Measurements from ENCODE around the gene ARHGAP5. TPM values are rescaled to one million over a fixed set of nuclear protein-coding genes. Genes with fewer than 3 reads are reported as not detected.

The ARHGAP5 gene, protein sequence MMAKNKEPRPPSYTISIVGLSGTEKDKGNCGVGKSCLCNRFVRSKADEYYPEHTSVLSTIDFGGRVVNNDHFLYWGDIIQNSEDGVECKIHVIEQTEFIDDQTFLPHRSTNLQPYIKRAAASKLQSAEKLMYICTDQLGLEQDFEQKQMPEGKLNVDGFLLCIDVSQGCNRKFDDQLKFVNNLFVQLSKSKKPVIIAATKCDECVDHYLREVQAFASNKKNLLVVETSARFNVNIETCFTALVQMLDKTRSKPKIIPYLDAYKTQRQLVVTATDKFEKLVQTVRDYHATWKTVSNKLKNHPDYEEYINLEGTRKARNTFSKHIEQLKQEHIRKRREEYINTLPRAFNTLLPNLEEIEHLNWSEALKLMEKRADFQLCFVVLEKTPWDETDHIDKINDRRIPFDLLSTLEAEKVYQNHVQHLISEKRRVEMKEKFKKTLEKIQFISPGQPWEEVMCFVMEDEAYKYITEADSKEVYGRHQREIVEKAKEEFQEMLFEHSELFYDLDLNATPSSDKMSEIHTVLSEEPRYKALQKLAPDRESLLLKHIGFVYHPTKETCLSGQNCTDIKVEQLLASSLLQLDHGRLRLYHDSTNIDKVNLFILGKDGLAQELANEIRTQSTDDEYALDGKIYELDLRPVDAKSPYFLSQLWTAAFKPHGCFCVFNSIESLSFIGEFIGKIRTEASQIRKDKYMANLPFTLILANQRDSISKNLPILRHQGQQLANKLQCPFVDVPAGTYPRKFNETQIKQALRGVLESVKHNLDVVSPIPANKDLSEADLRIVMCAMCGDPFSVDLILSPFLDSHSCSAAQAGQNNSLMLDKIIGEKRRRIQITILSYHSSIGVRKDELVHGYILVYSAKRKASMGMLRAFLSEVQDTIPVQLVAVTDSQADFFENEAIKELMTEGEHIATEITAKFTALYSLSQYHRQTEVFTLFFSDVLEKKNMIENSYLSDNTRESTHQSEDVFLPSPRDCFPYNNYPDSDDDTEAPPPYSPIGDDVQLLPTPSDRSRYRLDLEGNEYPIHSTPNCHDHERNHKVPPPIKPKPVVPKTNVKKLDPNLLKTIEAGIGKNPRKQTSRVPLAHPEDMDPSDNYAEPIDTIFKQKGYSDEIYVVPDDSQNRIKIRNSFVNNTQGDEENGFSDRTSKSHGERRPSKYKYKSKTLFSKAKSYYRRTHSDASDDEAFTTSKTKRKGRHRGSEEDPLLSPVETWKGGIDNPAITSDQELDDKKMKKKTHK (N-terminal part only)
- total RNA-seq, result 166 to 173 TPM (median 167 TPM) in 3 replicates

DNA sequence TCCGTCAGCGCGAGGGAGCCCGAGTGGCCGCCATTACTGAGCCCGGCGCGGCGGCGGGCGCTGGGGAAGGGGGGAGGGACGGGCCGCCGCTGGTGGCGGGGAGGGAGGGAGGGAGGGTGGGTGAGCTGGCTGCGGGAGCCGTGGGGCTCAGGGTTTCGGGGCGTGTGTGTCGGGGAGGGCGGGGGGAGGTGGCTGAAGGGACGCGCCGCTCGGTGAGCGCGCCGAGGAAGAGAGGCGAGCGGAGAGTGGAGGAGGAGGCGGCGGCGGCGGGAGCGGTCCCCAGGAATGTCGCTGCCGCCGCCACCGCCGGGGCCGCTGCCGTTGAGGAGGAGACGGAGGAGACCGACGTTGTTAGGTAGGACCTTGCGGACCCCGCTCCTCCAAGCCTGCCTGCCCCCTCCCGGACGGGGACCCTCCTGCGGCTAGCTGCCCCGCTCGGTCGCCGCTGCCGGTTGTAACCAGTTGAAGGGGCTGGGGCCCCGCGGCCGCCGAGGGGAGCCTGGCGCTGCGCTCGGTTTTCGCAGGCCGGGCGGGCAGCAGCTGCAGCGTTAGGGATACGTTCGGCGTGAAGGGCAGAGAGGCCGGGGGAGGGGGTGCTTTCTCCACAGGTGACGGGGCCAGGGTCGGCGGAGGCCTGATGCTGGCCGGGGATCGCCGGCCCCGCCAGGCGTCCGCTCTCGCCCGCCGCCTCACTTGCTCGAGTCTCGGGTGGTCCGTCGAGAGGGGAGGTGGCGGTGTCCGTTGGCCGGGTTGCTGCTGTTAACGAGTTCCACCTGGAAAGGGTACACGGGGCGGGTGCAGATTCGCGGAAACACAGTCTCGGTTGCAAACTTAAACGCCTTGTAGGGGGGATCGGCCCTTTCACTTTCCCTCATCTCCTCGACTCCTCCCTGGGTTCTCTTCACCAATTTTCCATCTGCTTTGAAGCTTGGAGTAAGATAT is at the start of gene ARHGAP5:
Gene ARHGAP5, plus strand, starts transcription at position 224 of the 942 bp plus-strand sequence. CDS start 13,366 bp downstream, outside the sequence.
- H3K9me3 Mint-ChIP-seq, result no peaks in the 10 kb centered on the region
- peaks cover 41% of the 10 kb centered on the region for H3K4me1 Mint-ChIP-seq
- TF ChIP-seq, protein P1, sequence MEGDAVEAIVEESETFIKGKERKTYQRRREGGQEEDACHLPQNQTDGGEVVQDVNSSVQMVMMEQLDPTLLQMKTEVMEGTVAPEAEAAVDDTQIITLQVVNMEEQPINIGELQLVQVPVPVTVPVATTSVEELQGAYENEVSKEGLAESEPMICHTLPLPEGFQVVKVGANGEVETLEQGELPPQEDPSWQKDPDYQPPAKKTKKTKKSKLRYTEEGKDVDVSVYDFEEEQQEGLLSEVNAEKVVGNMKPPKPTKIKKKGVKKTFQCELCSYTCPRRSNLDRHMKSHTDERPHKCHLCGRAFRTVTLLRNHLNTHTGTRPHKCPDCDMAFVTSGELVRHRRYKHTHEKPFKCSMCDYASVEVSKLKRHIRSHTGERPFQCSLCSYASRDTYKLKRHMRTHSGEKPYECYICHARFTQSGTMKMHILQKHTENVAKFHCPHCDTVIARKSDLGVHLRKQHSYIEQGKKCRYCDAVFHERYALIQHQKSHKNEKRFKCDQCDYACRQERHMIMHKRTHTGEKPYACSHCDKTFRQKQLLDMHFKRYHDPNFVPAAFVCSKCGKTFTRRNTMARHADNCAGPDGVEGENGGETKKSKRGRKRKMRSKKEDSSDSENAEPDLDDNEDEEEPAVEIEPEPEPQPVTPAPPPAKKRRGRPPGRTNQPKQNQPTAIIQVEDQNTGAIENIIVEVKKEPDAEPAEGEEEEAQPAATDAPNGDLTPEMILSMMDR (IDR thresholded peaks at IDR 0.05; ENCODE audit: unreplicated experiment), result no peak
- H3K27ac Mint-ChIP-seq, result peak within 1 kb of the TSS; percentile 99
- peak; percentile 60 to 77 for DNase-seq (ENCODE audit: low spot score in 2 of 2, unreplicated experiment in 2 of 2)
- peak within 1 kb of the TSS; percentile 99 for H3K4me3 Mint-ChIP-seq
- H3K36me3 Mint-ChIP-seq, result no peaks in the 10 kb centered on the region
- H3K27me3 Mint-ChIP-seq (ENCODE audit: low read depth), result no peaks in the 10 kb centered on the region

DNA sequence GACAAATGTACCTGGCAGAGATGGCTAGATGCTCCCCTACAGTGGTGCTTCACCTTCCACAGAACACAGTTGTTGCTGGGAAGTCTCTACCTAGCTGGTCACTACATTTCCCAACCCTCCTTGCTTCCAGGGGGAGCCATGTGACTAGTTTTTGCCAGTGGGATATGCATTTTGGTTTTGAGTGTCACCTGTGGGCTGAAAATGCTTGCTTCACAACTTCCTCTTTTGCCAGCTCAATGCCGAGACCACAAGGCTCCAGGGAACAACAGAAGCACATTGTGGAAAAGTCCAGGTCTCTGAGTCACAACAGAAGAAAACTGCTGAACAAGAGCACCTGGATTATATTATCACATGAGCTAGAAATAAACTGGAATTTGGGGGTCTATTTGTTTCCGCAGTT is 48.5 kb upstream of the ARHGAP5 start:
- H3K27ac Mint-ChIP-seq, result no peak overlapping the region
- DNase-seq (ENCODE audit: low spot score in 2 of 2, unreplicated experiment in 2 of 2), result no peak
- peaks cover 7% of the 10 kb centered on the region for H3K4me1 Mint-ChIP-seq
- no peaks in the 10 kb centered on the region for H3K36me3 Mint-ChIP-seq
- H3K4me3 Mint-ChIP-seq, result no peak overlapping the region
- H3K27me3 Mint-ChIP-seq (ENCODE audit: low read depth), result no peaks in the 10 kb centered on the region
- TF ChIP-seq, protein P1 (IDR thresholded peaks at IDR 0.05; ENCODE audit: unreplicated experiment), result no peak
- no peaks in the 10 kb centered on the region for H3K9me3 Mint-ChIP-seq

DNA sequence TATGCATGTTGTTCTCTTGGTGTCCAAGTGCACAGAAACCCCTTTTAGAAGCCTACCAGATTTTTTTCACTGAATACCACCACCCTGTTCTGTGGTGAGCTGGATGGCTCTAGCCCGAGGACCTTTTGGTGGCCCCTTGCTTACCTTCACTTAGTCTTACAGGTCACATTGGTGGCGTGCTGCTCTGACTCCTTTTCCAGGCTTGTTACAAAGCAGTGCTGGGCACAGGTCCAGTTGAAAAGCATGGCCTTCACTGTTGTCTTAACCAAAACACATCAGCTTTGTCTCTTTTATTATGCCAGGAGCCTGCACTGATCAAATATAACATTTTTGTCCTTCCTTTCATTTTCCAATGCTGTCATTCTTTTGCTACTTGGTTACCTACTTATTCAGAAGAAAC is 43.6 kb upstream of the ARHGAP5 start:
- DNase-seq (ENCODE audit: low spot score in 2 of 2, unreplicated experiment in 2 of 2), result no peak
- Mint-ChIP-seq H3K4me3 (no peak overlapping the region), H3K27ac (no peak overlapping the region), H3K27me3 (ENCODE audit: low read depth) (no peaks in the 10 kb centered on the region), H3K9me3 (no peaks in the 10 kb centered on the region), H3K36me3 (no peaks in the 10 kb centered on the region), H3K4me1 (peaks cover 17% of the 10 kb centered on the region)
- TF ChIP-seq, protein P1 (IDR thresholded peaks at IDR 0.05; ENCODE audit: unreplicated experiment), result no peak

DNA sequence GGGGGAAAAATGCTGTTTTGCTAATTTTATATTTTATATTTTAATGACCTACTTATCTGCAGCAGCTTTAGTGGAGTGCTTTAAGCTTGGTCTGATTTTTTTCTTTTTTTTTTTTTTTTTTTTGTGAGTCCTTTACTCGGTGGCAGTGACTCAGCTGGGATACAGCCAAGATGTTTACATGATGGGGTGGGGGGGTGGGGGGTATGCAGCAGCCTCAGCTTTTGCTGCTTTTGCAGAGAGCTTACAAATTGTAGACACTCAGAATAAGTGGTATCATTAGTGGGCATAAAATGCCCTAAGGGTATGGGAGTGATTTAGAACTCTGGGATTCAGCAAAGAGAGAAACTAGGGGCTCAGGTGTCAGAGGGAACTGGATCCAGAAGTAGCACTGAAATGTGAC is 38.2 kb upstream of the ARHGAP5 start:
- DNase-seq (ENCODE audit: low spot score in 2 of 2, unreplicated experiment in 2 of 2), result no peak
- H3K9me3 Mint-ChIP-seq, result peaks cover 9% of the 10 kb centered on the region
- H3K27me3 Mint-ChIP-seq (ENCODE audit: low read depth), result no peaks in the 10 kb centered on the region
- no peaks in the 10 kb centered on the region for H3K36me3 Mint-ChIP-seq
- H3K4me3 Mint-ChIP-seq, result no peak overlapping the region
- TF ChIP-seq, protein P1 (IDR thresholded peaks at IDR 0.05; ENCODE audit: unreplicated experiment), result no peak
- peaks cover 21% of the 10 kb centered on the region for H3K4me1 Mint-ChIP-seq
- no peak overlapping the region for H3K27ac Mint-ChIP-seq

All from mesothelial cell of epicardium (in vitro differentiated cells).